Omental fat pad (tissue), 4 donors: ENCODE measurements around the gene B4GALNT4. TPM values are rescaled to one million over a fixed set of nuclear protein-coding genes. Genes with fewer than 3 reads are reported as not detected.
"Not testable (repeated sequence)": the region's sequence is repeated elsewhere in the genome, so short reads cannot be mapped to it uniquely, and the experiment has no call there.

ENCODE experiments used
- ATAC-seq: fragments of 150-250 bp; one replicate; pipeline ENCODE4 v1.9.1; 2016; ENCODE audit warnings: mild to moderate bottlenecking, moderate library complexity; ENCODE audit not compliant: low FRiP score
- DNase-seq: peaks from one replicate; pipeline ENCODE4 v3.0.0-alpha.2; 2019; ENCODE audit warnings: low spot score
- CTCF ChIP-seq, 3 donors: fragments of 450-650 bp; IDR thresholded peaks; one replicate each; pipeline ENCODE4 v1.5.1; 2016 to 2017; ENCODE audit warnings: antibody characterized with exemption in 3 of 3, mild to moderate bottlenecking in 3 of 3, moderate library complexity in 2 of 3
- total RNA-seq, 4 donors: library from RNA; depleted of rRNA; stranded (reverse); fragments of >200 nt; gene quantifications; one replicate each; pipeline ENCODE4 v1.1.0, GENCODE V29; 2016

Gene B4GALNT4
- total RNA-seq, 4 donors from 2014 or later, result 1.4 to 4.1 (median 2.5) TPM

GRCh38 chr11:331358-332060 lies 37.8 kb upstream of the B4GALNT4 start:
- no peak for DNase-seq
- no peak for ATAC-seq
- no peak for TF ChIP-seq CTCF (IDR thresholded peaks at IDR 0.05)

DNA sequence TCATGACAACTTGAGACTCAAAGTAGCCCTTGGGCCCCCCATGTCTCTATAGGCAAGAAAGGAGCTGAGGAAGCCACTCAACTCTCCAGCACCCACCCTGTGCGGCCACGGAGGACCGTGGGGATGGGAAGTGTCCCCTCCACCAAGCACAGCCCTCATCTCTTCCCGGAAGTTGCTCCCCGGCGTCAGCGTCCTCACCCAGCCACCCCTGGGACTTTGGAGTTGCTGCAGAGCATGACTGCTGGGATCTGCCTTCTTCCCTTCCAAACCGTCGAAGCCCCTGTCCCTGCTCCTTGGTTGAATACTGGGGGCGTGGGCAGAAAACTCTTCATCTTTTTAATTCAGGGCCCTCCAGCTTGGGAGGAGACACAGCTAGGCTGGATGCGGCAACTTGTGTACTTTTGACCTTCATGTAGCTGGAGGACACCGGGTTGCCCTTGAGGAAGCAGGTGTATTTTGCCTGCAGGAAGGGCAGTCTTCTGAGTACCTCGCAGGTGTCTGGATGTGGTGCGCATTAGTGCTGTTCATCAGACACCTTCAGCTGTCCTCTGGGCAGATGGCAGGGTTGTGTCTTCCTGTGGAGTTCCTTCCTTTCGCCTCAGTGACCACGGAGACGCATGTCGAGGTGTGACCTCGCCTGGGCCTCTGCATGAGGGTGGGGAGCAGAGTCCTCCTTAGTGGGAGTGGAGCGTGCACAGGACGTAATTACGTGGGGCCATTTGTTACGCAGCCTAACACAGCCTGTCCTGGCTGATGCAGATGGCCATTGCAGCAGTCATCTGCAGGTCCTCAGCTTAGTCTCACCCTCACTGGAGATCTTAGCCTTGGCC lies 36.4 kb upstream of the B4GALNT4 start:
- no peak for ATAC-seq
- TF ChIP-seq CTCF (IDR thresholded peaks at IDR 0.05), result no peak
- DNase-seq, result no peak

DNA sequence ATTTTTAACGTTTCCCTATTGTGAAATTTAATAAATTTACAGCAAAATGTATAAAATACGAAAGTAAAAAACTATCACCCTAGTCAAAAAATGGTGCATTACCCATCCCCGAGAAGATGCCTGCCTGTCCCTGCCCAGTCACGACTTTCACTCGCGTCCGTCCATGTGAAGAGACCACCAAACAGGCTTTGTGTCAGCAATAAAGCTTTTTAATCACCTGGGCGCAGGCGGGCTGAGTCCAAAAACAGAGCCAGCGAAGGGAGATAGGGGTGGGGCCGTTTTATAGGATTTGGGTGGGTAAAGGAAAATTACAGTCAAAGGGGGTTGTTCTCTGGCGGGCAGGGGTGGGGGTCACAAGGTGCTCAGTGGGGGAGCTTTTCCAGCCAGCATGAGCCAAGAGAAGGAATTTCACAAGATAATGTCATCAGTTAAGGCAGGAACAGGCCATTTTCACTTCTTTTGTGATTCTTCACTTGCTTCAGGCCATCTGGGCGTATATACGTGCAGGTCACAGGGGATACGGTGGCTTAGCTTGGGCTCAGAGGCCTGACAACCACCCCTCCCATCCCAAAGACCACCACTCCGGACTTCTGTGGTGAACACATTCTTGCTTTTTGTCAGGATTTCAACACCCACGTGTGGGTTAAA lies 35.6 kb upstream of the B4GALNT4 start:
- ATAC-seq, DNase-seq: not testable (repeated sequence)

DNA sequence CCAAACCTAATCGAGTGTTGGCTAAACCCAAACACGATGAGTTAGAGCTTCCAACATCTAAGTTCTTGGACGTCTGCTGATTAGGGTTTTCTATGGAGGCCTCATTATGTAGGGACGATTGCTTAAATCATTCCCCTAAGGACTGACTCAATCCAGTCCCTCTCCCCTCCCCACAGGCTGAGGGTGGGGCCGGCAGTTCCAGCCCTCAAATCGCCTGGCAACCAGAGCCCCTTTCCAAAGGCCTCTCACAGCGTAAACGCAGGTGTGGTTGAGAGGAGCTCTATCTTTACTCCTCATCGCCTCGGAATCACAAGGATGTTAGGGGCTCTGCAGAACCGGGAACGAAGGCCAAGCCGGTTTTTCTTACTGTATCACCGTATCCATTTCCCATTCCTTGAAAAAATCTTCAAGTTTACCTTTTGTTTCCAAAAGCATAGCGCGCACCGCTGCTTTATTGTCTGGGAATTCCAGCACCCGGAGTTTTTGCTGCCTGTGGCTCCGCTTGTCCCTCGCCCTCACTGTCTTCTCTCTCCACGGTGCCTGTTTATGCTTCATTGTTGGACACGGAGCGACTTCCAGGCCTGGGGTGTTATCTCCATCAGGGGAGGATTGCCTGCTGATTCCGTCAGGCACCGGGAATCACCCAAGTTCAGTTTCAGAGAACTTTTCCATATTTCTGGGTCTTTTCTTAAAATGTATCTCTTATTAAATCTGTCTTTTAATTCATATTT lies 34.9 kb upstream of the B4GALNT4 start:
- DNase-seq (no peak), ATAC-seq (peak; percentile 88)
- no peak for TF ChIP-seq CTCF (IDR thresholded peaks at IDR 0.05)

- DNase-seq (no peak), ATAC-seq (no peak)
- TF ChIP-seq CTCF (IDR thresholded peaks at IDR 0.05), result no peak
Observed at GRCh38 chr11:335779-336658, 33.3 kb upstream of the B4GALNT4 start.

- no peak for TF ChIP-seq CTCF (IDR thresholded peaks at IDR 0.05)
- ATAC-seq, result no peak
- DNase-seq, result no peak
Observed at GRCh38 chr11:336659-337198, 32.6 kb upstream of the B4GALNT4 start.
